ENCODE results near the gene MFGE8.

GRCh38 chr15:88897456-88898194 is 15.6 kb downstream of the MFGE8 start:
- TF ChIP-seq CTCF (conservative IDR thresholded peaks at IDR 0.05; ENCODE audit: low read depth, low read length) (peak; percentile 55), EZH2 (IDR thresholded peaks at IDR 0.05; ENCODE audit: borderline replicate concordance, low read depth, low read length, poor library complexity, severe bottlenecking) (no peak)

Measured in A673 (cell line).